ENCODE measurements around the gene NDUFA13.

NDUFA13 gene

GRCh38 chr19:19489804-19490204 lies 26.2 kb upstream of the NDUFA13 start:
- no peak for DNase-seq (ENCODE audit: low read depth in 2 of 2)

DNA sequence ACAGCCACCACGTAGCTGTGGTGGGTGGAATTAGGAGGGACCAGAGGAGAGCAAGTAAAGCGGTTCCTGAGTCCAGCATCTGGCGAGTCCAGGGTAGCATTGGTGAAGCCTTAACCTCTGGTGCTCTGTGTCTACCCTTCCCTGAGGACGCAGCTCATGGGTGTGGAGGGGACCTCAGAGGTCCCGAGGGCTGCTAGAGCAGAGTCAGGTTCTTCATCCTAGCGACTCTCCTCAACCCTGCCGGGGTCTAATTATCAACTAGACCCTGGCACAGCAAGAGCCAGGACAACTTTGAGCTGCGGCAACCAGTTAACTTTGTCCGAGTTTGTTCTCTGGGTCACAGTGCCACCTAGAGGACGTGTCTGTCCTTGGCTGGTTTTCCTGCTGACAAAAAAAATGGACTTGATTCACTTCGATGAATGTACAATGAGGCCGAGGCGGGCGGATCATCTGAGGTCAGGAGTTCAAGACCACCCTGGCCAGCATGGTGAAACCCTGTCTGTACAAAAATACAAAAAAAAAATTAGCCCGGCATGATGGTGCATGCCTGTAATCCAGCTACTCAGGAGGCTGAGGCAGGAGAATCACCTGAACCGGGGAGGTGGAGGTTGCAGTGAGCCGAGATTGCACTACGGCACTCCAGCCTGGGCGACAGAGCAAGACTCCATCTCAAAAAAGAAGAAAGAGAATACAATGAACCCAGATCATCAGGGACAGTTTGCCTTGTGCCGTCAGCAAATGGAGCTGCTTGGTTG lies 25.6 kb upstream of the NDUFA13 start:
- peak; percentile 57 to 75 for DNase-seq (ENCODE audit: low read depth in 2 of 2)

DNA sequence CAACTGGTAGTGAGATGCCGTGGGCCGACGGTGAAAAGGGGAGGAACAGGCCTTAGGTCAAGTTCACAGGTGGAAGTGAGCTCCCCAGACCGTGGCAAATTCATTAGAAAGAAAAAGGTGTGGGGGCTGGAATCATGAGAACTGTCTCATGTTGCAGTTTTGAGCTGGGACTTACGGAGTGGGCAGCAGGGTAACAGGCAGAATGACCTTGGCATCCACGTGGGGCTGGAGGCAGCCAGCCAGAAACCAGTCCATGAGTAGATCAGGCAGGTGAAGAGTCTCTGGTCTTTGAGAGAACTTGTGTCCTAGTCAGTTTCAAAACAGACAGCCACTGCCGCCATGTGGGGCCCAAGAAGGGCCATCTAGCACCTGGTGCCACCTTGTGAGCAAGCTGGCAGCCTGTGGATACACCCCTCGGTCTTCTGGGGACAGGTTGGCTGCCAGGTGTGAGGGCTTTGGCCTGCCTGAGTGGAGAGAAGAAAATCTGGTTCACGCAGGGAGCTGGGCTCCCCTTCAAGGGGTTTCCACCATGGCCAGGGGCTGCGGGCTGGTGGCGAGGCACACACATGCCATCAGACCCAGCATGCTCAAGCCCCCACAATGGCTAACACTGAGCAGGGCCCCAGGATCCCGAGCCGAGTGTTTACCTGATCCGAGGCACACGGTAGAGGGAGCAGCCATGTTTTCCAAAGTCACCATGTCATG lies 24.6 kb upstream of the NDUFA13 start:
- DNase-seq (ENCODE audit: low read depth in 2 of 2) = no peak

GRCh38 chr19:19492026-19492610 lies 23.9 kb upstream of the NDUFA13 start:
- no peak for DNase-seq (ENCODE audit: low read depth in 2 of 2)

GRCh38 chr19:19493841-19494546 lies 22.0 kb upstream of the NDUFA13 start:
- no peak for DNase-seq (ENCODE audit: low read depth in 2 of 2)

DNA sequence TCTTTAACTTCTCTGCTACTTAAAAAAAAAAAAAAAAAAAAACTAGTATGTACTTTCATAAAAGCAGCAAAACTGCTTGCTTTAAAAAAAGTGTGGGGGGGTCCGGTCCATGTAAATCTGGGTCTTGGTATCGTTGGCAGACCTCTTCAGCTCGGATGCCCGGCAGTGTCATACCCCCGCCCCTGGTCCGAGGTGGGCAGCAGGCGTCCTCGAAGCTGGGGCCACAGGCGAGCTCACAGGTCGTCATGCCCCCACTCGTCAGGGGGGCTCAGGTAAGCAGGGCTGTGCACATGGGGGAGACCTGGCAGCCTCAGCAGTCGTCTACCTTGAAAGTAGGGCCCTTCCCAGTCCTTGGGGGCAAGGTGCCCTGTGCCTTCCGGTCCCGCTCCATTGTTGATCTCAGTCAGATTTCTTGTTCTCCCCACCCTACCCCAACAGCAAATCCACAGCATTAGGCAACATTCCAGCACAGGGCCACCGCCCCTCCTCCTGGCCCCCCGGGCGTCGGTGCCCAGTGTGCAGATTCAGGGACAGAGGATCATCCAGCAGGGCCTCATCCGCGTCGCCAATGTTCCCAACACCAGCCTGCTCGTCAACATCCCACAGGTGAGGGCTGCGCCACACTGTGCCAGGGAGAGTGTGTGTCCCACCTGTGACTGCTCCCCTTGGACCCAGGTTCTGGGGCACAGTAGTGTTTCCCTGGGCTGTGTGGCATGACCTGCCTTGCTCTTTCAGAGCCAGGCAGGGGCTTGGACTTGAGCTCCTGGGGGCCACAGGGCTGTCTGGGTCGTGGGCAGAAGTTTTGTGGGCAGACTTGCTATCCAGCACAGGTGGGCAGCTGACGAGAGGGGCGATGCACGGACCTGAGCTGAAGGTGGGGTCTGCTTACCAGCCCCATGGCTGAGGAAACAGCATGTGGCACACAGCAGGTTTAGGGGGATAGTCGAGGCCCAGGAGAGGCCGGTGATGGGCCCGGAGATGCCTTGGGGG lies 20.1 kb upstream of the NDUFA13 start:
- DNase-seq (ENCODE audit: low read depth in 2 of 2) = no peak

- DNase-seq (ENCODE audit: low read depth in 2 of 2) = no peak
Measured at GRCh38 chr19:19498255-19498991, 17.6 kb upstream of the NDUFA13 start.

DNA sequence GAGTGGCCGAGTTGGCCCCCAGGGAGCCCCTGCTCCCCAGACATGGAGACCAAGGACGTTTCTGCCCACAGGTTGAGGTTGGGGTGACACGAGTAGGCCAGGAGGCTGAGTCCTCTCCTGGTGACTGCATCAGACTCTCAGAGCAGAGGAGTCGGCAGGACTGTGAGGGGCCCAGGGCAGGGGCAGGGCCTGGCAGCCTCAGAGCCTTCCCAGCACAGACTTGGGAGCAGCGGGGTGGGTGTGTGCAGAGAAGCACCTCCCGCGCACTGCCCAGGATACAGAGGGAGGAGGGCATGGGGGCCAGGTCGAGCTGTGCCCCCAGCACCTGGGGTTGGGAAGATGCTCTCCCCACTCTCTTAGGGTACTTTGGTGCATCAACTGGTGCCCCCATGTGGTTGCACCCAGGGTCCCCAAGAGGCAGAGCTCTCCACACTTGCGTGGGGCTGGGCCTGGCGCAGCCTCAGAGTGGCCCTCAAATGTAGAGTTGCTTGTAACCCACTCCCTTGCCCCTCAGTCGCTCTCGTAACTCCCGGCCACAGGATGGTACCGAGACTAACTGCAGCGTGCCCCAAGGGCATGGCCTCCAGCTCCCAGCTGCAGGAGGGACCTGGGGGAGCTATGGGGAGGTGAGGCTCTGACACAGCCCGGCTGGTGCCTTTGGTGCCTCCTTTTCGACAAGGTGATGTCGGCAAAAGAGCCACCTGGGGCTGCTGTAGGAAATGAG lies 16.6 kb upstream of the NDUFA13 start:
- no peak for DNase-seq (ENCODE audit: low read depth in 2 of 2)

GRCh38 chr19:19500975-19501644 lies 14.9 kb upstream of the NDUFA13 start:
- DNase-seq (ENCODE audit: low read depth in 2 of 2) = no peak

DNA sequence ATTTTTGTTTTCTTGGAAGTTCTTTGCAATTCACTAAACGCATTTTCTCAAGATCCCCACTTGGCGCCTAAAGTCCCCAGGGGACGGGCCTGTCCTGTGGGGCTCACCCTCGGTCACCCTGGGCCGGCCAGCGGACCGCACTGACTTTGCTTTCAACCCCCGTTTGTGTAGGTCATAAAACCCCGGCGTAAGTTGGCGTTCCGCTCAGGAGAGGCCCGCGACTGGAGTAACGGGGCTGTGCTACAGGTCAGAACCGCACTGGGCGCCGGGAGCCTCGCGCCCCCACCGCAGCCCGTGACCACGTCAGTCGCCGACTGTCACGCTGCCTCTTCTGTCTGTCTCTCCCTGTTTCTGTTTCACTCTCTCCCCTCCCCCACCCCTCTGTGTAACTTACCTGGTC lies 14.2 kb upstream of the NDUFA13 start:
- DNase-seq (ENCODE audit: low read depth in 2 of 2) = no peak

GRCh38 chr19:19502281-19502680 lies 13.7 kb upstream of the NDUFA13 start:
- no peak for DNase-seq (ENCODE audit: low read depth in 2 of 2)

- DNase-seq (ENCODE audit: low read depth in 2 of 2) = no peak
Measured at GRCh38 chr19:19502808-19503602, 13.0 kb upstream of the NDUFA13 start.

DNA sequence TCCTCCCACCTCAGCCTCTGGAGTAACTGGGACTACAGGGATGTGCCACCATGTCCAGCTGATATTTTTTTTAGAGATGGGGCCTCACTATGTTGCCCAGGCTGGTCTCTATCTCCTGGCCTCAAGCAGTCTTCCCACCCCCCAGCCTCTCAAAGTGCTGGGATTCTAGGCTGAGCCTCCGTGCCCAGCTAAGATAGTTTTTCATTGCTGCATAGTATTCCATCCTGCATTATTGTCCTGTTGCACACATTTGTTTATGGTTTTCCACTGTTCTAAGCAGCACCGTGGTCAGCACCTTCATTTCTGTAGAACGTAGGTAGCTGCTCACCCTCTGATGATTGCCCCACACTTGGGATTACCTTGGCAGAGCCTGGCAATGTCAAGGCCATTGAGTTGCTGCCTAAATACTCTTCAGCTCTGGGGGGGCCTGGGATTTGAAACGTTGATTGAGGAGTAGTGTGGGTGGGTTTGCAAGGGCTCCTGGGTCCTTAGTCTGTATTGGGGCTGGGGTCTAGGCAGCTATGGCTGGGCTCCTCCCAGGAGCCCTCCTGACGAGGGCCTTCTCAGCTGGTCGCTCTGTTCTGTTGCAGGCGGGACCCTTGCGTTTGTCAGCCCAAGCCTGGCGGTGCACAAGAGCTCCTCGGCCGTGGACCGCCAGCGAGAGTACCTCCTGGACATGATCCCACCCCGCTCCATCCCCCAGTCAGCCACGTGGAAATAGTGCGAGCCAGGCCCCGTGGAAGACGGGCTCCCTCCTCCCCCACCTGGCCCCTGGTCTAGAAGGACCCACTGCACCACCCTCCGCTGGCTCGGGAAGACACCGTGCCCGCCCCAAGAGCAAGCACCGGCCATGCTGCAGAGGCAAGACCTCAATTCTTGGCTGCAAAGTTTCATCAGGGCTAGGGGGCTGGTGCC lies 11.0 kb upstream of the NDUFA13 start:
- no peak for DNase-seq (ENCODE audit: low read depth in 2 of 2)

DNA sequence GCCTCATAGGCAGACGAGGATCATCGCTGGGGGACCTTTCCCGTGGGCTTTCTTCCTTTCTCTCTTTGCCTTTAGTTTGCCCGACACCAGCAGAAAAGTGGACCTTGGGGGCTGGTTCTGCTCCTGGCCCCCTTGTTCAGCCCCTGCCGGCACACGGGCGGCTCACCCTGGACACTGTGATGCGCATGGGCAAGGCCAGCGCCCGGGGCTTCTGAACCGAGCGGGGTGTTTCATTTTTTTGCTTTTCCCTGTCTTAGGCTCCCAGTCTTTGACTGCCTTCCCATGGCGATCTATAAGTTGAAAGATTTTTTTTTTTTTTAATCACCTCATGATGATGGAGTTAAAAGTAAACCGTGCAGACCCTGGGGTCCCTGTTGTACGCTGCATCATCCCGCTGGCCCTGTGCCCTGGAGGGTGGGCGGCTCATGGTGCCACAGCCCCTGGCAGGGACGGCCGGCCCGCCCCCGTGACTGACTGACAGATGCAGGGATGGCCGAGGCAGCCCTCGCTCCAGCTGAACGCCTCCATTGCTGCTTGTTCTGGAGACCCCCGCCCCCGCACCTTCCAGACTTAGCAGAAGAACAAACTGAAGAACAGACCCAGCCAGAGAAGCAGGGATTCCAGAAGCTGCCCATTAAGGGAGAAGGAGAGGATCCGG lies 10.2 kb upstream of the NDUFA13 start:
- DNase-seq (ENCODE audit: low read depth in 2 of 2) = no peak

- no peak for DNase-seq (ENCODE audit: low read depth in 2 of 2)
Measured at GRCh38 chr19:19506592-19506991, 9.4 kb upstream of the NDUFA13 start.

GRCh38 chr19:19507354-19507753 lies 8.7 kb upstream of the NDUFA13 start:
- no peak for DNase-seq (ENCODE audit: low read depth in 2 of 2)

GRCh38 chr19:19508217-19508616 lies 7.8 kb upstream of the NDUFA13 start:
- DNase-seq (ENCODE audit: low read depth in 2 of 2) = no peak

Data from stimulated activated CD4-positive, alpha-beta T cell treated with anti-CD3 and anti-CD28 coated beads, Interleukin-15, amount 100 ng/mL, for 48 hours (primary cell).